AG04450 (cell line): Measurements from ENCODE around the gene SLC23A2. TPM values are rescaled to one million over a fixed set of nuclear protein-coding genes. Genes with fewer than 3 reads are reported as not detected.
"Not testable (repeated sequence)": the region's sequence is repeated elsewhere in the genome, so short reads cannot be mapped to it uniquely, and the experiment has no call there.

Source experiments
- CTCF ChIA-PET: fragments of 300-600, 350-600 bp; formaldehyde crosslinking; extraction: SDS; loops from one replicate; lab custom pipeline; 2022; ENCODE audit warnings: antibody characterized with exemption, inconsistent platforms; lab: Charles Lee
- POLR2A ChIA-PET: fragments of 350-600 bp; formaldehyde crosslinking; extraction: SDS; loops from one replicate; lab custom pipeline; 2021; ENCODE audit warnings: antibody characterized with exemption, inconsistent platforms; lab: Yijun Ruan, JAX
- DNase-seq: peaks from one replicate; pipeline ENCODE4 v3.0.0-alpha.2; 2011; ENCODE audit warnings: low read depth, low spot score
- H3K27ac ChIP-seq: one replicate; pipeline ENCODE4 v1.5.1; 2012; ENCODE audit warnings: low read depth, low read length, control low read depth
- H3K27me3 ChIP-seq: one replicate; pipeline ENCODE4 v1.6.0; 2012; ENCODE audit warnings: low read length; ENCODE audit not compliant: control insufficient read depth, insufficient read depth
- H3K4me3 ChIP-seq: 2 replicates; pipeline ENCODE4 v1.5.1; 2011; ENCODE audit warnings: mild to moderate bottlenecking, low read depth, low read length, control low read depth
- H3K9me3 ChIP-seq: 2 replicates; pipeline ENCODE4 v1.5.1; 2012; ENCODE audit warnings: low read length; ENCODE audit not compliant: control insufficient read depth, insufficient read depth
- polyA plus RNA-seq: library from polyadenylated mRNA; depleted of rRNA; stranded (reverse); fragments of >200 nt; gene quantifications from 2 replicates; pipeline ENCODE4 v1.2.3, GENCODE V29; 2011
- TF ChIP-seq, protein P1 (sequence below): IDR thresholded peaks from 2 replicates; pipeline ENCODE4 v1.5.1; 2011; ENCODE audit warnings: low read depth, low read length, control low read depth, inconsistent platforms

The SLC23A2 gene
- polyA plus RNA-seq, 1 experiment = 17.9 TPM

GRCh38 chr20:5041433-5041832 lies 40.1 kb upstream of the SLC23A2 start:
- Histone ChIP-seq H3K4me3 (no peak overlapping the region), H3K27ac (no peak overlapping the region), H3K27me3 (peaks cover 3% of the 10 kb centered on the region), H3K9me3 (no peaks in the 10 kb centered on the region)
- ChIA-PET CTCF (interaction anchor here (1.5 kb wide), 1 partner anchor 15 kb away, joined by 5 read pairs; no protein-coding TSS in a partner anchor), POLR2A (no interaction called here)
- DNase-seq = no peak
- TF ChIP-seq, protein P1, sequence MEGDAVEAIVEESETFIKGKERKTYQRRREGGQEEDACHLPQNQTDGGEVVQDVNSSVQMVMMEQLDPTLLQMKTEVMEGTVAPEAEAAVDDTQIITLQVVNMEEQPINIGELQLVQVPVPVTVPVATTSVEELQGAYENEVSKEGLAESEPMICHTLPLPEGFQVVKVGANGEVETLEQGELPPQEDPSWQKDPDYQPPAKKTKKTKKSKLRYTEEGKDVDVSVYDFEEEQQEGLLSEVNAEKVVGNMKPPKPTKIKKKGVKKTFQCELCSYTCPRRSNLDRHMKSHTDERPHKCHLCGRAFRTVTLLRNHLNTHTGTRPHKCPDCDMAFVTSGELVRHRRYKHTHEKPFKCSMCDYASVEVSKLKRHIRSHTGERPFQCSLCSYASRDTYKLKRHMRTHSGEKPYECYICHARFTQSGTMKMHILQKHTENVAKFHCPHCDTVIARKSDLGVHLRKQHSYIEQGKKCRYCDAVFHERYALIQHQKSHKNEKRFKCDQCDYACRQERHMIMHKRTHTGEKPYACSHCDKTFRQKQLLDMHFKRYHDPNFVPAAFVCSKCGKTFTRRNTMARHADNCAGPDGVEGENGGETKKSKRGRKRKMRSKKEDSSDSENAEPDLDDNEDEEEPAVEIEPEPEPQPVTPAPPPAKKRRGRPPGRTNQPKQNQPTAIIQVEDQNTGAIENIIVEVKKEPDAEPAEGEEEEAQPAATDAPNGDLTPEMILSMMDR = no peak

DNA sequence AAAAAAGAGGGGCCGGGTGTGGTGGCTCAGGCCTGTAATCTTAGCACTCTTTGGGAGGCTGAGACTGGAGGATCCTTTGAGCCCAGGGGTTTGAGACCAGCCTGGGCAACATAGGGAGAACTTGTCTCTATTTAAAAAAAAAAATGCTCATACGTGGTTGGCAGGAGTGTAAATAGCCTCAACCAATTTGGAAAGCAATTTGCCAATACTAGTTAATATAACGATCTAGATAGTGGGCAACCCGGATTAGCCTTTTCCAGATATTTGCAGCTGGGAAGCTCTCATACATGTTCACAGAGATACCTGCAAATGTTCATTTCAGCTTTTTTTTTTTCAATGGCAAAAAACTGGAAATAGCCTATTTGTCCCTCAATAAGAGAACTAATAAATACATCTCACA lies 39.0 kb upstream of the SLC23A2 start:
- ChIA-PET POLR2A (no interaction called here), CTCF (interaction anchor here (0.6 kb wide), 1 partner anchor 79 kb away, joined by 4 read pairs; no protein-coding TSS in a partner anchor)
- no peak overlapping the region for H3K4me3 ChIP-seq

GRCh38 chr20:5039889-5040288 lies 38.6 kb upstream of the SLC23A2 start:
- CTCF ChIA-PET = interaction anchor here (0.6 kb wide), 1 partner anchor 78 kb away, joined by 4 read pairs; no protein-coding TSS in a partner anchor
- DNase-seq = no peak
- POLR2A ChIA-PET = no interaction called here
- Histone ChIP-seq H3K4me3 (no peak overlapping the region), H3K27ac (no peak overlapping the region), H3K27me3 (peaks cover 3% of the 10 kb centered on the region), H3K9me3 (no peaks in the 10 kb centered on the region)
- TF ChIP-seq, protein P1 = no peak

More for the DNA sequence above, 39.0 kb upstream of the SLC23A2 start:
- H3K9me3 ChIP-seq = no peaks in the 10 kb centered on the region
- H3K27ac ChIP-seq = no peak overlapping the region
- peaks cover 3% of the 10 kb centered on the region for H3K27me3 ChIP-seq
- TF ChIP-seq, protein P1 = no peak
- no peak for DNase-seq

GRCh38 chr20:5039255-5039657 lies 37.9 kb upstream of the SLC23A2 start:
- Histone ChIP-seq H3K27me3 (no peaks in the 10 kb centered on the region), H3K27ac (no peak overlapping the region), H3K4me3 (no peak overlapping the region), H3K9me3 (no peaks in the 10 kb centered on the region)
- TF ChIP-seq, protein P1 = no peak
- POLR2A ChIA-PET = interaction anchor here (0.7 kb wide), 1 partner anchor 77 kb away, joined by 3 read pairs; no protein-coding TSS in a partner anchor
- no peak for DNase-seq
- CTCF ChIA-PET = no interaction called here

- Histone ChIP-seq H3K9me3 (no peaks in the 10 kb centered on the region), H3K27ac (no peak overlapping the region), H3K4me3 (no peak overlapping the region), H3K27me3 (no peaks in the 10 kb centered on the region)
- TF ChIP-seq, protein P1 = no peak
- no peak for DNase-seq
- ChIA-PET POLR2A (interaction anchor here (0.6 to 0.7 kb wide), 3 partner anchors 58 to 103 kb away, joined by 3 to 15 read pairs (median 4); partner anchors contain the start of gene CDS2), CTCF (interaction anchor here (1.0 to 1.6 kb wide), 2 partner anchors 64 to 296 kb away, joined by 3 to 5 read pairs; no protein-coding TSS in a partner anchor)
These were observed 35.5 kb upstream of the SLC23A2 start for GRCh38 chr20:5036828-5037227.

DNA sequence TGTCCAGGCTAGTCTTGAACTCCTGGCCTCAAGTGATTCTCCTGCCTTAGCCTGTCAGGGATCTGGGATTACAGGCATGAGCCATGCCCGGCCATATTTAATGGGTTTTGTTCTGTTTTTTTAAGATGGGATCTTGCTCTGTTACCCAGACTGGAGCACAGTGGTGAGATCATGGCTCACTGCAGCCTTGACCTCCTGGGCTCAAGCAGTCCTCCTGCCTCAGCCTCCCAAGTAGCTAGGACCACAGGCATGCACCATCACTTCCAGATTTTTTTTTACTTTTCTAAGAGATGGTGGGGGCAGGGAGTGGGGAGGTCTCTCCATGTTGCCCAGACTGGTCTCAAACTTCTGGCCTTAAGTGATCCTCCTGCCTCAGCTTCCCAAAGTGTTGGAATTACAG lies 34.2 kb upstream of the SLC23A2 start:
- DNase-seq, H3K27ac ChIP-seq, H3K9me3 ChIP-seq, H3K27me3 ChIP-seq, POLR2A ChIA-PET, H3K4me3 ChIP-seq: not testable (repeated sequence)
- CTCF ChIA-PET = interaction anchor here (0.6 to 1.0 kb wide), 2 partner anchors 63 to 66 kb away, joined by 3 read pairs; no protein-coding TSS in a partner anchor
